SU-DHL-6 (cell line): Measurements from ENCODE around the gene NID2.

Source experiments
- H2AFZ ChIP-seq: fragments of 200-600 bp; sonication (generic); 2 replicates; pipeline ENCODE4 v1.6.1; 2014; ENCODE audit warnings: low read depth, mild to moderate bottlenecking, moderate library complexity, mixed read lengths, antibody characterized with exemption, low read length; ENCODE audit not compliant: severe bottlenecking
- H3F3A ChIP-seq: fragments of 200-600 bp; shearing (Covaris generic); 2 replicates; pipeline ENCODE4 v1.6.0; 2016; ENCODE audit warnings: antibody characterized with exemption, mild to moderate bottlenecking; ENCODE audit not compliant: insufficient read depth
- H3K27ac ChIP-seq: fragments of 200-600 bp; sonication (generic); 2 replicates; pipeline ENCODE4 v1.5.1; 2016; ENCODE audit warnings: low read depth, mild to moderate bottlenecking, low read length, moderate library complexity, mixed read lengths
- H3K27me3 ChIP-seq: fragments of 200-600 bp; sonication (generic), shearing (Covaris generic); 2 replicates; pipeline ENCODE4 v1.6.0; 2014; ENCODE audit warnings: mild to moderate bottlenecking, low read length
- H3K36me3 ChIP-seq: fragments of 200-600 bp; sonication (generic); 2 replicates; pipeline ENCODE4 v1.6.1; 2014; ENCODE audit warnings: mild to moderate bottlenecking, low read length, mixed read lengths
- H3K4me2 ChIP-seq: fragments of 300-600, 200-600 bp; shearing (Covaris generic), sonication (generic); 2 replicates; pipeline ENCODE4 v1.6.0; 2014; ENCODE audit warnings: low read length, low read depth, mild to moderate bottlenecking; ENCODE audit not compliant: poor library complexity, severe bottlenecking
- H3K4me3 ChIP-seq: fragments of 200-600 bp; sonication (generic); 2 replicates; pipeline ENCODE4 v1.5.1; 2014; ENCODE audit warnings: antibody characterized with exemption, low read length, mild to moderate bottlenecking, mixed read lengths; ENCODE audit not compliant: insufficient read depth, poor library complexity, severe bottlenecking
- H3K79me2 ChIP-seq: fragments of 200-600 bp; sonication (generic); 2 replicates; pipeline ENCODE4 v1.6.1; 2014; ENCODE audit warnings: mild to moderate bottlenecking, low read length, moderate library complexity; ENCODE audit not compliant: insufficient read depth
- H3K9ac ChIP-seq: fragments of 200-600 bp; sonication (generic); 2 replicates; pipeline ENCODE4 v1.7.0; 2014; ENCODE audit warnings: mild to moderate bottlenecking, low read length
- H3K9me2 ChIP-seq: fragments of 200-600 bp; sonication (generic); replicated peaks from 2 replicates; pipeline ENCODE4 v1.6.1; 2014; ENCODE audit warnings: low read length; ENCODE audit not compliant: insufficient read depth
- H3K9me3 ChIP-seq: fragments of 200-600 bp; sonication (generic); 2 replicates; pipeline ENCODE4 v1.6.1; 2014; ENCODE audit warnings: low read length, mixed read lengths; ENCODE audit not compliant: insufficient read depth
- H4K20me1 ChIP-seq: fragments of 200-600 bp; sonication (generic); 2 replicates; pipeline ENCODE4 v1.6.1; 2014; ENCODE audit warnings: low read depth, mild to moderate bottlenecking, antibody characterized with exemption, low read length, moderate library complexity, mixed read lengths
- EZH2phosphoT487 ChIP-seq: fragments of 200-600 bp; sonication (generic), shearing (Covaris generic); conservative IDR thresholded peaks from 2 replicates; pipeline ENCODE4 v1.6.1; 2018; ENCODE audit warnings: mild to moderate bottlenecking, antibody characterized with exemption, low read length, moderate library complexity, mixed read lengths
- TF ChIP-seq, protein P1 (sequence below): fragments of 200-600 bp; sonication (generic); IDR thresholded peaks from one replicate; pipeline ENCODE4 v1.5.1; 2017; ENCODE audit warnings: antibody characterized with exemption, mild to moderate bottlenecking, low read length, moderate library complexity; ENCODE audit not compliant: insufficient read depth, poor library complexity, severe bottlenecking

The NID2 gene

DNA sequence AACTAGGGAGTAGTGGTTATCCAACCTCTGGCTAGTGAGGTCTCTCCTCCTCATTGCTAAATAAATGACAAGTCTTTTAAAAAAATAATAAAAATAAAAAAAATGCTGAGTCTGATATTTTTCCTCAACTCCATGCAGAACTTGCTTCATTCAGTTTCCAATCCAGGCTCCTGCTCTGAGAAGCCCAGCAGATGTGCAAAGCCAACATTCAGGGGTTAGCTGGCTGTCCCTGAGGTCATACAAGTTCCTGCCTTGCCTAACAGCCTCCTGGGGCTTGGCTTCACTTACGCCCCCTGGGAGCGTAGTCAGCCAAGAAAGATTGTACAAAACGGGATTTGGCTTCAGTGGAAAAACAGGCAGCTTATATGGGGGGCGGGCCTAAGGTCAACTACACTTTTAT is 56.2 kb downstream of the NID2 start:
- H3K79me2 ChIP-seq = no peaks in the 10 kb centered on the region
- H3K36me3 ChIP-seq = peaks cover 7% of the 10 kb centered on the region; the same call in 1 of the 2 replicates
- no peak overlapping the region for H3K4me2 ChIP-seq
- H3K4me3 ChIP-seq = no peak overlapping the region
- H3K9ac ChIP-seq = no peak overlapping the region
- H3F3A ChIP-seq = 0 out of 2 replicates have a peak, but pooled peaks cover 5% of the 10 kb centered on the region
- H3K27ac ChIP-seq = no peak overlapping the region
- no peak overlapping the region for H2AFZ ChIP-seq
- no peaks in the 10 kb centered on the region for H4K20me1 ChIP-seq
- H3K9me3 ChIP-seq = no peaks in the 10 kb centered on the region
- TF ChIP-seq EZH2phosphoT487 = no peak
- TF ChIP-seq, protein P1, sequence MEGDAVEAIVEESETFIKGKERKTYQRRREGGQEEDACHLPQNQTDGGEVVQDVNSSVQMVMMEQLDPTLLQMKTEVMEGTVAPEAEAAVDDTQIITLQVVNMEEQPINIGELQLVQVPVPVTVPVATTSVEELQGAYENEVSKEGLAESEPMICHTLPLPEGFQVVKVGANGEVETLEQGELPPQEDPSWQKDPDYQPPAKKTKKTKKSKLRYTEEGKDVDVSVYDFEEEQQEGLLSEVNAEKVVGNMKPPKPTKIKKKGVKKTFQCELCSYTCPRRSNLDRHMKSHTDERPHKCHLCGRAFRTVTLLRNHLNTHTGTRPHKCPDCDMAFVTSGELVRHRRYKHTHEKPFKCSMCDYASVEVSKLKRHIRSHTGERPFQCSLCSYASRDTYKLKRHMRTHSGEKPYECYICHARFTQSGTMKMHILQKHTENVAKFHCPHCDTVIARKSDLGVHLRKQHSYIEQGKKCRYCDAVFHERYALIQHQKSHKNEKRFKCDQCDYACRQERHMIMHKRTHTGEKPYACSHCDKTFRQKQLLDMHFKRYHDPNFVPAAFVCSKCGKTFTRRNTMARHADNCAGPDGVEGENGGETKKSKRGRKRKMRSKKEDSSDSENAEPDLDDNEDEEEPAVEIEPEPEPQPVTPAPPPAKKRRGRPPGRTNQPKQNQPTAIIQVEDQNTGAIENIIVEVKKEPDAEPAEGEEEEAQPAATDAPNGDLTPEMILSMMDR = no peak
- H3K27me3 ChIP-seq = no peaks in the 10 kb centered on the region
- no peaks in the 10 kb centered on the region for H3K9me2 ChIP-seq

DNA sequence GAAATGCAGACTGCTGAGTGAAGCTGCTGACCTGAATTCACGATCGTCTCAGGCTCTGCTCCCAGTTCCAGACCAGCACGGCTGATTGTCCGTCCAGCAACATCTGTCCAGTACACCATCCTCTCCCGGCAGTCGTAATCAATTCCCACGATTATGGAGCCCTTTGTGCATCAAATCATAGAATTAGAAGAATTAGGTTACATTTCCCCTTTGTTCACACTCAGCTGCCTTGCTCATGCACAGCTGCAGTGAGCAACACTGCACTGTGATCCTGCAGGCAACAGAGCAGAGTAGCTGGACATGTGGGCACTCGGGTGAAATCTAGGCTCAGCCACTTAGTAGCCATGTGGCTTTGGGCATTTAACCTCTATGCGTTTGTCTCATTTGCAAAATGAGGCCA is 57.3 kb downstream of the NID2 start:
- Histone ChIP-seq H3K9ac (no peak overlapping the region), H3F3A (0 out of 2 replicates have a peak, but pooled peaks cover 5% of the 10 kb centered on the region), H3K36me3 (peaks cover 15% of the 10 kb centered on the region; the same call in 1 of the 2 replicates)

DNA sequence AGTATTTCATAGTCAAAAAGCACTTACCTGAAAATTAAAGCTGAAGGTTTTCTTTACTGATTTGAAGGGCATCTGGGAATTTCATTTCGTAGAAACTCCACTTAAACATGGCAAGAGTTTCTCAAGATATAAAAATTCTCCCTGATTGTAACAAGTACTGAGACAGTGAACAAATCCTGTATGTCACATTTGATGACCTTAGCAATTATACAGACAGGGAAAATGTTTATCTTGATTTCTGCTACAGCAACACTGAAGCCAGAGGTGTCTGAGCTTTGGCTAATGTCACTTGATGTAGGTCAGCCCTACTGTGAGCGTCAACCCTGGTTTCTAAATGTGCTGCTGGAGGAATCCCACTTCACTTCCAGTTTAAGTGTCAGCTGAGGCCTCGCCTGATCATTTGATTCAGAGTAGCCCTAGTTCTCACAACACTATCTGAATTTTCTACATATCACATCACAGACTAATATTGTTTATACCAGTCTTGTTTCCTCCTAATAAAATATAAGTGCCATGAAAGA is 58.6 kb downstream of the NID2 start:
- H3K27ac ChIP-seq = no peak overlapping the region
- H3K36me3 ChIP-seq = peaks cover 25% of the 10 kb centered on the region; the same call in 1 of the 2 replicates

More for the DNA sequence above, 57.3 kb downstream of the NID2 start:
- Histone ChIP-seq H2AFZ (no peak overlapping the region), H3K27me3 (no peaks in the 10 kb centered on the region), H3K4me3 (no peak overlapping the region), H4K20me1 (no peaks in the 10 kb centered on the region), H3K79me2 (no peaks in the 10 kb centered on the region), H3K9me3 (no peaks in the 10 kb centered on the region), H3K9me2 (no peaks in the 10 kb centered on the region), H3K27ac (no peak overlapping the region), H3K4me2 (no peak overlapping the region)
- TF ChIP-seq, protein P1 = no peak

DNA sequence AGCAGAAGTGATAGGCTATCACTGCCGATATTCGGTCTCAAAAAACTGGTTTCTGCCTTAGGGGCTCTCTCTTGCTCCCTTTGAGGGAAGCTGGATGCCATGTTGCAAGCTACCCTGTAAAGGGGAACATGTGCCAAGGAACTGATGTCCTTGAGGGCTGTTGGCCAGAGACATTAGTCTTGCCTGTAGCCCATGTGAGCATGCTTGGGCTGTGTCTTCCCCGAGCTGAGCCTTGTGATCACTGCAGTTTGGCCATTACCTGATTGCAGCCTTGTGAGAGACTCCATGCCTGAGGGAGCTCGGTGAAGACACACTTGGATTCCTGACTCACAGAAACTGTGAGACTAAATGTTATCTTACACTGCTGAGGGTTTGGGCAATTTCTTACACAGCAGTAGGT is 60.7 kb downstream of the NID2 start:
- no peaks in the 10 kb centered on the region for H4K20me1 ChIP-seq
- no peak overlapping the region for H3K4me2 ChIP-seq
- H3K79me2 ChIP-seq = no peaks in the 10 kb centered on the region
- H3K9me2 ChIP-seq = no peaks in the 10 kb centered on the region
- H3K4me3 ChIP-seq = no peak overlapping the region
- H3K9ac ChIP-seq = no peak overlapping the region
- 0 out of 2 replicates have a peak, but pooled peaks cover 5% of the 10 kb centered on the region for H3F3A ChIP-seq
- TF ChIP-seq EZH2phosphoT487 = no peak
- TF ChIP-seq, protein P1 = no peak
- H3K27ac ChIP-seq = no peak overlapping the region
- H3K36me3 ChIP-seq = peaks cover 43% of the 10 kb centered on the region
- no peaks in the 10 kb centered on the region for H3K27me3 ChIP-seq
- H3K9me3 ChIP-seq = no peaks in the 10 kb centered on the region
- no peak overlapping the region for H2AFZ ChIP-seq

More for the DNA sequence above, 58.6 kb downstream of the NID2 start:
- H3K9ac ChIP-seq = no peak overlapping the region
- H4K20me1 ChIP-seq = no peaks in the 10 kb centered on the region
- no peak overlapping the region for H2AFZ ChIP-seq
- H3K4me3 ChIP-seq = no peak overlapping the region
- TF ChIP-seq EZH2phosphoT487 = no peak
- no peaks in the 10 kb centered on the region for H3K9me3 ChIP-seq
- H3K9me2 ChIP-seq = no peaks in the 10 kb centered on the region
- H3K79me2 ChIP-seq = no peaks in the 10 kb centered on the region
- no peak overlapping the region for H3K4me2 ChIP-seq
- no peaks in the 10 kb centered on the region for H3K27me3 ChIP-seq
- 0 out of 2 replicates have a peak, but pooled peaks cover 5% of the 10 kb centered on the region for H3F3A ChIP-seq
